Stimulated activated CD4-positive, alpha-beta T cell treated with anti-CD3 and anti-CD28 coated beads, Interleukin-4, amount 100 ng/mL, for 48 hours (primary cell): ENCODE measurements around the gene SOCS1.

Source experiments
- DNase-seq, 2 donors: peaks; one replicate each; pipeline ENCODE4 v3.0.0-alpha.2; 2020; ENCODE audit warnings: low read depth in 2 of 2

SOCS1 gene

GRCh38 chr16:11245222-11245737 is 10.7 kb downstream of the SOCS1 start:
- DNase-seq = no peak

GRCh38 chr16:11242658-11243057 is 13.3 kb downstream of the SOCS1 start:
- DNase-seq = no peak

GRCh38 chr16:11241480-11242204 is 14.4 kb downstream of the SOCS1 start:
- DNase-seq = no peak

GRCh38 chr16:11240636-11241473 is 15.1 kb downstream of the SOCS1 start:
- DNase-seq = no peak

GRCh38 chr16:11239644-11240632 is 16.1 kb downstream of the SOCS1 start:
- DNase-seq = no peak

GRCh38 chr16:11238272-11239202 is 17.5 kb downstream of the SOCS1 start:
- no peak for DNase-seq

GRCh38 chr16:11236461-11237254 is 19.3 kb downstream of the SOCS1 start:
- DNase-seq = no peak

GRCh38 chr16:11235703-11235991 is 20.4 kb downstream of the SOCS1 start:
- DNase-seq = no peak

GRCh38 chr16:11234884-11235702 is 20.9 kb downstream of the SOCS1 start:
- no peak for DNase-seq

GRCh38 chr16:11233727-11234376 is 22.2 kb downstream of the SOCS1 start:
- peak; percentile 65 to 80 for DNase-seq

GRCh38 chr16:11232852-11233726 is 22.9 kb downstream of the SOCS1 start:
- DNase-seq = peak; percentile 83 to 88

- no peak for DNase-seq
Observed at GRCh38 chr16:11232302-11232851, 23.6 kb downstream of the SOCS1 start.

GRCh38 chr16:11231367-11231970 is 24.5 kb downstream of the SOCS1 start:
- no peak for DNase-seq

- DNase-seq = no peak
Observed at GRCh38 chr16:11229906-11230305, 26.1 kb downstream of the SOCS1 start.

- DNase-seq = no peak
Observed at GRCh38 chr16:11229432-11229831, 26.6 kb downstream of the SOCS1 start.

GRCh38 chr16:11225677-11226549 is 30.1 kb downstream of the SOCS1 start:
- DNase-seq = no peak
